ENCODE data around the gene BLOC1S2.
"Not testable (repeated sequence)": the region's sequence is repeated elsewhere in the genome, so short reads cannot be mapped to it uniquely, and the experiment has no call there.

Gene BLOC1S2

DNA sequence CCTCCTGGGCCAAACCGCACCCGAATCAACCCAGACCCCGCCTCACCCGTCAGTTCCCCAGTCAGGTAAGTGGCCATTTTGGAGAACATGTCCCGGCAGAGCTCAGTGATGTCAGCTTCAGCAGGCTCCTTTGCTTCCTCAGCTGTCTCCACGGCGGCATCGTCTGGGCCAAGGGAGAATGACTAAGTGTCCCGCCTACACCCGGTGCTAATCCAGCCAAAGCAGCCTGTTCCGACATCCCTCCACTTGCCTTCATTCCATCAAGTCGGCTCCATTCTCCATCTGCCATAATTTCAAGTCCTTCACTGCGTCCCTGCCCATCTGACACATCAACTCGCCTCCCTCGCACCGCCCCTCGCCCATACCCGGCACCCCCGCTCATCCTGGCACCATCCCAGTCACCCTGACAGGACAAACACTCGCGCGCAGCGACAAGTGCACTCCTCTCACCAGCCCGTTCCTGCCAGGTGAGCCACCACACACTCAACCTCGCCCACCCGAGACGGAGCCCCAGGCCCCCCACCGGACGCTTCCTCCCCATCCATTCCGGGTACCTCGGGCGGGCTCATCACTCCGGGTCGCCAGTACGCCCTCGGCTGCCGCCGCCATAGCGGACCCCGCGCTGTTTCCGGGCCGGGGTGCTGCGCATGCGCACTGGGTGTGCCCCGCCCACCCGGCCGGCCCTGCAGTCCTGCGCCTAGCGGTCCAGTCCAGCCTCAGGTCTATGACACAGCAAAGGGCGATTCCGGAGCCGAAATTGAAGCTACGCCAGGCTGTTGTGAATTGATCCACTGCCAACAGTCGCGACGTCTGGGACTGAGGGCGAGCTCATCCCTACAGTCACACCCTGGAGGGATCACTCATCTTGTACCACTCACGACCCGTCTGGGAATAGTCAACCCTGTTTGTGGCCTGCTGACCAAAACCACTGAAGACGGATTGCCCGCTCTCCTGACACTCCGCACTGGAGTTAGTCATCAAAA lies at the start of gene BLOC1S2:
BLOC1S2 (minus strand) TSS at position 630 of the 983 bp plus-strand sequence; CDS start at position 609, 21 bp downstream.
- peak; percentile 76 for DNase-seq (ENCODE audit: low read depth in 2 of 2)

DNA sequence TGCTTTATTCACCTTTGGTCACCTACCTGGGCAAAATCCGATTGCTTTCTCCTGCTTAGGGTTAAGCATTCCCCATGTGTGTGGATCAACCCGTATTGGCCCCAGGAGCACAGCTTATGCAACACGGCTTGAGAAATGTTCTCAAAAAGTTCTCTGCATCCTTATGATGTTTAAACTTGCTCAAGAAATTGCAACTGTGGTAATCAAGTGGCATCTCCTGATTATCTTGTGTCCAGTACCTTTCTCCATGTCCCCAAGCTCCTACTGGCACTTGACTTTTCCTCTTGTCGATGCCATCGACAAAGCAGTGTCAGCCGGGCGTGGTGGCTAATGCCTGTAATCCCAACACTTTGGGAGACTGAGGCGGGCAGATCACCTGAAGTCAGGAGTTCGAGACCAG lies 48.3 kb upstream of the BLOC1S2 start:
- DNase-seq (ENCODE audit: low read depth in 2 of 2) = no peak

DNA sequence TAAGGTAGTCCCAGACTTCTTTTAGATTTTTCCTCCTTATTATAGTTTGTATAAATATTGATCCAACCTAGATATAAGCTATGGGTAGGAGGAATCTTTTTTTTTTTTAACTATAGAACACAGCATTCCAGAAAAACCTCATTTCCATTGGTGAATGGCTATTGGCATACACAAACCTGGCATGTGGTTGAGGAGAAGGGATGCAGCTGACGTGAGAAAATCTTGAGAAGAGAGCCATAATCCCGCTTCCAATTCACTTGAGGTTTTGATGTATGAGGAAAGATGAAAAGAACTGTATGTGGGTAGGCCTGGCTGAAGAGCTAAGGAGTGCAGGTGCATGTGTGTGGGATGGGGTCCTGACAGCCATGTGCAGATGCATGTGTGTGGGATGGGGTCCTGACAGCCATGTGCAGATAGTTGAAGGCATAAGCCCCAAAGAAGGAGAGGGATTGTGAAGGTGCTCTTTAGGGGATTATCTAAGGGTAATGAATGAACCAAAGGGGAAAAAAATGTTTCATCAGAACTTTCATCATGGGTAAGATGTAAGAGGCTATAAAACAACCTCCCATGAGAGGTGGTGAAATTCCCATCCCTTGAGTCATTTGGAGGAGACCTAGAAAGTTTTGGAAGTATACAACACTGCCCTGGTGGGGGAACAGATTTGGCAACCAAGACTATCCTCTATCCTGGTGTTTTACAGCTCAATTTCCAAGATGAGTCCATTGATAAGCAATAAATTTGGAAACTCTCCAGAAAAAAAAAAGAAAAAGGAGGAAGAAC lies 47.4 kb upstream of the BLOC1S2 start:
- no peak for DNase-seq (ENCODE audit: low read depth in 2 of 2)

DNA sequence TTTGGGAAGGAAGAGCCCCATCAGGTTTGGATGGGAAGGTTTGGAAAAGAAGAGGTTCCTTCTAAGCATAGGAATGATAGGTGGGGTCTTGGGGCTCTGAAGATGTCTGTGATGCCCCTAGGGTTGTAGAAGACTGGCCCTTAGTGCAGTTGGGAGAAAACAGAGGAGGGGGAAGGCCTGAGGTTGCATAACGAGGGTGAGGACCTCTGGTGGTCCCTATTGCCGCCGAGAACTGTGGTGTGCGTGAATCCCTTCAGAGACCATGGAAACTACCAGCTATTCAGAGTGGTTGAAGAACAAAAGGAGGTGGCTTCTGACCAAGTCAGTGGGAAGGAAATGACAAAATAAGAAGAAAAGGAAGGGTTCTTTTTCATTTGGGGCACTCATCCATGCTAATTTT lies 46.6 kb upstream of the BLOC1S2 start:
- DNase-seq (ENCODE audit: low read depth in 2 of 2) = no peak

DNA sequence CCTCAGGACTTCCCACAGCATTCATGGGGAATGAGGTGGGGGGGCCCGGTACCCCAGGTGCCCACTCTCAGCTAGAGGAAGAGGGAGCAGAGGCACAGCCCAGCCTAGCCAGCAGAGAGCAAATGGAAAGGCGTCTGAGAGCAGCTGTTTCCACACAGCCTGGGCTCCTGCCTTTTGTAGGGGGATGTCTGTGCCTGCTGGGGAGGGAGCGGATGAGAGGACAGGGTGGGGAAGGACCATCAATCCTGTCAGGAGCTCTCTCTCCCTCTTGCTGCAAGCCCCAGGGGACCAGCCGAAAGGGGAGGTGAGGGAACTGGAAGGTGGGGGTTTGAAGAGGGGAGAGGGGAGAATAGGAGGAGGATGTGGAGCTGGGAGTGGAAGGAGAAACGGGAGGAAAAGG lies 43.6 kb upstream of the BLOC1S2 start, which contains the start of gene PKD2L1:
PKD2L1 (minus strand) TSS at position 150 of the 400 bp plus-strand sequence; CDS start at position 25, 125 bp downstream.
- DNase-seq (ENCODE audit: low read depth in 2 of 2) = no peak

DNA sequence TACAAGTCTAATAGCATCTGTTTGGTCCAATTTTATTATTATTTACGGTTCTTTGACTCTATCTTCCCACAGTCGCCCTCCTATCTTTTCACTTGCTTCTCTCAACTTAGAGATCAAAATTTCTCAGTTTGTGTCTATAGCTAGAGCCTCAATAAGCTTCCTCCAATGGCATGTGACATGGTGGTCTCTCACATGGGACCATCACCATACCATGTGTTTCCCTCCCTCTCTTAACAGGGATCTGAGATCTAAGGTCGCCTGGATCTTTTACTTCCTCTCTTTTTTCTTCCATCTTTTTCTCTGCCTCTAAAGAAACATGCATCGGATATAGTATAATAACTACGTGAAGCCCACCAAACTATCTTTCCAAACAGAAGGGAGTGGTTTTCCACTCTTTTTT lies 41.7 kb upstream of the BLOC1S2 start:
- no peak for DNase-seq (ENCODE audit: low read depth in 2 of 2)

DNA sequence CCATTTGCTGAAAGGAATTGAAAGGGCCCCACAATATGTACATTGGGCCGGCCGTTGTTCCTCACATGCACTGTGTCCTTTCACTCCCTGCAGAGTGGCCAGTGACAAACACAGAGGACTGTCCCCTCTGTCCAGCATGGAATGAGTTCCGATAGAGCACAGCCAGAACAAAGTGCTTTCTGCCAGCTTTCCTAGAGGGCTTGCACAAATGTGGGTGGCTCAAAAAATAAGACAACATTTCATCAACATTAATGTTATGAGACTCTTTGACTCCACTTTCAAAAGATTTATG lies 41.2 kb upstream of the BLOC1S2 start:
- DNase-seq (ENCODE audit: low read depth in 2 of 2) = no peak

DNA sequence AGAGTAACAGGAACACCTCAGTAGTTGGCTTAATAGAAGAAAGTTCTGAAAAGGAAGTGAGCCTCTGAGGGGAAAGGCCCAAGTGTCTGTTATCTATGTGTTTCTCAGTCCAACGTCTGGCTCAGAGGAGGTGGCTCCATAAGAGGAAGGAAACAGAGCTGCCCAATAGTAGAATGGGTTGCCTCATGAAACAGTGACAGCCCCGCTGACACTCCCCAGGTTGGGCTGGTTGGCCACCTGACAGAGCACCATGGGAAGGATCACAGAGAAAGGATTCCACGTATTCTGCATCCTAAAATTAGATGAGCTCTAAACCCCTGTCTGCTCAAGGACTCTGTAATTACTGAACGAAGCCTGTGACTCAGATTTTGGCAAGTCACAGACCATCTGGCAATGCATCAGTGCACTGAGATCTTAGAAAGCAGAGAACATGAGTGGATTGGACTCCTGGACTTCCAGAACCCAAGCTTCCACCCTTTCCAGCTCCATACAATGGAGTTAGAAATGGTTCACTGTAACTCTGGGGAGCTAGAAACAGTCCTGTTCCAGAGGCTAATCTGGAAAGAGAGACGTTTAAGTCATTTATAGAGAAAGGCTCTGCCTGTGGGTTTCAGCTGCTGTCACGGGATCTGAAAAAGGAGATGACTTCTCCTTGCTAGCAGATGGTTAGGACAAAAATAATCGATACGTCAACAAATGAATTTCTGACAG lies 40.7 kb upstream of the BLOC1S2 start:
- DNase-seq (ENCODE audit: low read depth in 2 of 2) = no peak

DNA sequence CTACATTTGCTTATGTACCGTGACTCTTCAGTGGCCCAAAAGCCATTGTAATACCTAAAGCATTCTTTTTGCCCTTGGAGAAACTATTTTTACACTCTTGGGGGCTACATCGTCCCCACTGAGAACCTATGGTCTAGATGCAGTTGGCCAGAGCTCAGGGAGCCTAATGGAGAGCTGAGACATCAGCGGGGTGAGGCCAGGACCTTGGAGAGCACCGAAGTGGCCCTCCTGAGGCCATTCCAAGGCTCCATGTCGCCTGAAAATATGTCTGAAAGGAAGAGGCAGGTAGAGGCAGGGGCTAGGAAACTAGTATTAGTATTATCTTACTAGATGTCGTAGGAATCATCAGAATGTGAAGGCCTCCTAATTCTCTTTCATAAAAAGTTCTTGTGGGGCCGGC lies 38.7 kb upstream of the BLOC1S2 start:
- no peak for DNase-seq (ENCODE audit: low read depth in 2 of 2)

DNA sequence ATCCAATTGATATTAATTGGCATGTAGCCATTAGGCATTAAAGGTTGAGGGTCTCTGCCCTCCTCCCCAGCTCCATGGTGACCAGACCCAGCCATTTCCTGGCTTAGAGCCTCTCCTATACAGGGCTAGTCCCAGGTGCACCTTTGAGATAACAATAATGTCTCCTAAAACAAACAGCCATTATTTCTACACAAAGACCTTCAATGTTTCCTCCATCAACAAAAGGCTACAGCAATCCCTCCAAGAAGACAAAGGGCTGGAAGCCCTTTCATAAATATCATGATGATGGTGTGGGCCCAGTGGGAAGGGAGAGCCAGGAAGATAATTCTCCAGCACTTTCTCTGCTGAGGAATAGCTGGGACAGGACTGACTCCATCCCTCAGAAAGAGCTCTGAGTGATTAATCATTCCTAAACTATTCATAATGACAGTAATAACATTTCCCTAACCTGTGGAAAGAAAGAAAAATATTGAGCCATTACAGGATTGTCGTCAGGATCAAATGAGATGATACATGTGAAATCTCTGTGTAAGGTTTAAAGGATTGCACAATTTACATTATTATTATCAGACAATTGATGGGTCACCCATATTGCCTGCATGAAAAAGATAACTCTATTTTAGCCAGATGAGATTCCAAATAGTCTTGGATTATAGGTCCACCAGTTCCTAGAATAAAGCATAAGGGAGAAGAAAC lies 33.4 kb upstream of the BLOC1S2 start:
- no peak for DNase-seq (ENCODE audit: low read depth in 2 of 2)

DNA sequence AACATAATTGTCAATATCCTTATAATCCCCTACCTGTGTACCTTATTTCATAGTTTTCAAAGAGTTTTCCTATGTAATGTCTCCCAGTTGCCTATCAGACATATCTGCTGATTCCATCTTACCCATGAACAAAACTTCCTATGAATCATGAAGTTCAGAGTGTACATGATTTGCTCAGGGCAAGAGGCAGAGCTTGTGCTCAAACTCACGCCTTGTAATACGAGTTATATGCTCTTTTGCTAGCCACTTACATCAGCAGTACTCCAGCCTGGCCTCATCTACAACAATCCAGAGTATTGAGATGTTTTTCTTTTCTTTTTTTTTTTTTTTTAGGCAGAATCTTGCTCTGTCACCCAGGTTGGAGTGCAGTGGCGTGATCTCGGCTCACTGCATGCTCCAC lies 31.7 kb upstream of the BLOC1S2 start:
- no peak for DNase-seq (ENCODE audit: low read depth in 2 of 2)

DNA sequence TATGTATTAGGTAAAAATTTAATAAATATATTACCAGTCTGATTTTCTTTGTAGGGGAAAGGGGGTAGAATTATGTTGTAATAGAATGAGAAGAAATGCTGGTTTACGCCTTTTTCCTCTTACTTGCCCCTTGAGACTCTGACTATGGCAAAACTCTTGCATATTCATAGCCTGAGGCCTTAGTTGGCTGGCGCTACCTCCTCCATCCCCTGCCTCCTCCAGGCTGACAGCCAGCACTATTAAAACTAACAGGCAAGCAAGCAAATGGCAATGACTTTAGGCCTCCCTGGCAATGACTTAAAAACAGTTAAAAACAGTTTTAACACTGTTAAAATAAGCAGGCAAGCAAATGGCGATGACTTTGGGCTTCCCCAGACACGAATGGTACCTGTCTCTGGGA lies 29.1 kb upstream of the BLOC1S2 start:
- no peak for DNase-seq (ENCODE audit: low read depth in 2 of 2)

DNA sequence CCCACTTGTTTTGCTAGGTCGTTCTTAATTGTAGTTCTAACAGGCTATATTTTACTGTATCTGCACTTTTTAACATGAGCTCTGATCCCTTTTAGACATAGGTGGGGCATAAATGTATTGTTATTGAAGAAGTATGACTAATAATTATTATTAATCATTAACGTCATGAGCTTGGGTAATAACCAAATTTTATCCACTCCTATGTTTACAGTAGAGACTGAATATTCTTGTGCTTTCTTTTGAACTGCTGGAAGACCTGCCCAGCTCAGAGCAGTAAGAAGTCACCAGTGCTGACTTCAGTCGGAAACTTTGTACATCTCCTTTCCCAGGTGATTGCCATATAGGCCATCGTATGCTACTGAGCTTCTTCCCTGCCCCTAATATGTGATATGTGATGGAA lies 24.8 kb upstream of the BLOC1S2 start:
- no peak for DNase-seq (ENCODE audit: low read depth in 2 of 2)

DNA sequence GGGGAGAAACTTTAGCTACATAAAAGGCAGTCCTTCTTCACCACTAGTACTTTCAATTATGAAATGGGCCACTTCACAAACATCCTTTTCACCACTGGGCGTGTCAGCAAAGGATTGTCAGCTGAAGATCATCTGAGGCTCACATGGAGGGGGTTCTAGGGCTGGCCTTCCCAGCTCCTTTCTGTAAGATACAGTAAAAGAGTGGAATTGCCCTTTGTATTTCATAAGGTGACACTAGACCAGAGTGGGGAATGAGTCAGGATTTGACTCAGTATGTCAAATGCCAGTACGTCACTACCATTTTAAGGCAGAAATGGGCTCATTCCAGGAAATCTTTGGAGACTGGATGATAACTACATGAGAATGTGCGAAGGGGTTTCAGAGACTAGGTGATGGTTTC lies 21.2 kb upstream of the BLOC1S2 start:
- DNase-seq (ENCODE audit: low read depth in 2 of 2) = no peak

DNA sequence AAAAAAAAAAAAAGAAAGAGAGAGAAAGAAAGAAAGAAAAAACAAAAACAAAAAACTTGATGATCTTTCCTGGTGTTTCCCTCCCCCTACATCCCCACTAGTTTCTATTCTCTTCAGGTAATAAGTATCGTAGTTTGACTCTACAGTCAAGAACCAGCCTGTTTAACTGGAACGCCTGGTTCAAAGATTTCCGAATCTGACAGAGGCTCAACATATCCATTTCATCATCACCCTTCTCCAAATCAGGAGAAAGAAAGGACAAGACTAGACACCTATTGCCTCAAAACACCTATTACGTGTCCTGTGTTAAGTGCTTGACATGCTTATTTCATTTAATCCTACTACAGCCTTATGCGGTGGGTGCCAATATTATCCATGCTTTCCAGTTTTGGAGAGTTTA lies 20.4 kb upstream of the BLOC1S2 start:
- DNase-seq (ENCODE audit: low read depth in 2 of 2) = no peak

DNA sequence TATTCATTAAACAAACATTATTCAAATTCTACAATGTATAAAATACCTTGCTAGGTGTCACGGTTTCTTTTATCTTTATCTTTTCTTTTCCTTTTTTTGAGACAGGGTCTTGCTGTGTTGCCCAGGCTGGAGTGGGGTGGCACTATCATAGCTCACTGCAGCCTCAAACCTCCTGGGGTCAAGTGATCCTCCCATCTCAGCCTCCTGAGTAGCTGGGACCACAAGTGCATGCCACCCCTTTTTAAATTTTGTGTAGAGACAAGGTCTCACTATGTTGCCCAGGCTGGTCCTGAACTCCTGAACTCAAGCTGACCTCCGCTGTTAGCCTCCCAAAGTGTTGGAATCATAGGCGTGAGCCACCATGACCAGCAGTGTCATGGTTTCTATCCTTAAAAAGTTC lies 17.9 kb upstream of the BLOC1S2 start:
- no peak for DNase-seq (ENCODE audit: low read depth in 2 of 2)

DNA sequence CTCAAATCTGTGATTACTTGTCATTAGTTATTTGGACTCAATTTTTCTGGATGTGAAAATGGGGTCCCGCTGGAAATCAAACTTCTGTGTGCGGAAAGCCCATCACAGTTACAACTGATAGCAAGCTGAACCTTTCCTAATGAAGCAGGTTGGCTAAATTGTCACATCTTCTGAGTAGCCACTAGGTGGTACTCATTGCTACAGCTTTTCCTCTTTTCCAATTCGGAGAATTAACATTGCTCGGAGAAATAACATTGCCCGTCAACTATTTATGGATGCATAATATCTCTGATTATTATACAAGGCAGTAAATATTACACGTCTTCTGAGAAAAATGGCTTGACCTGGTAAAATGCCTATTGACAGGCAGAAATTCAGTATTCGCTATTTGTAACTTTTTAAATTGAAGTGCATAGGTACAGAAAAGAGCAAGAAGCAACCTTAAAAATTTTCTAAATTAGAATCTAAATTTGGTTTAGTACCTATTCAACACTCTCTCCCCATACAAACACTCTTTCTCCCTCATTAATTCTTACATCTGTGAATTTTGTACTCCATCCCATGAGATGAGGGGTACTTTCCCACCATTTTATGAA lies 17.3 kb upstream of the BLOC1S2 start:
- DNase-seq (ENCODE audit: low read depth in 2 of 2) = no peak

DNA sequence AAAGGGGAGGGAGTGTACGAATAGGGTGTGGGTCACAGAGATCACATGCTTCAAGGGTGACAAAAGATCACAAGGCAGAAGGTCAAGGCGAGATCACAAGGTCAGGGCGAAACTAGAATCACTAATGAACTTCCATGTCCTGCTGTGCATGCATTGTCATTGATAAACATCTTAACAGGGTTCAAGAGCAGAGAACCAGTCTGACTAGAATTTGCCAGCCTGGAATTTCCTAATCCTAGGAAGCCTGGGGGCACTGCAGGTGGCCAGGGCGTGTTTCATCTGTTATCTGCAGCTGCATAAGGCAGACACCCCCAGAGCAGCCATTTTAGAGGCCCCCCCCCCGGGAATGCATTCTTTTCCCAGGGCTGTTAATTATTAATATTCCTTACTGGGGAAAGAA lies 14.6 kb upstream of the BLOC1S2 start:
- DNase-seq (ENCODE audit: low read depth in 2 of 2) = not testable (repeated sequence)

DNA sequence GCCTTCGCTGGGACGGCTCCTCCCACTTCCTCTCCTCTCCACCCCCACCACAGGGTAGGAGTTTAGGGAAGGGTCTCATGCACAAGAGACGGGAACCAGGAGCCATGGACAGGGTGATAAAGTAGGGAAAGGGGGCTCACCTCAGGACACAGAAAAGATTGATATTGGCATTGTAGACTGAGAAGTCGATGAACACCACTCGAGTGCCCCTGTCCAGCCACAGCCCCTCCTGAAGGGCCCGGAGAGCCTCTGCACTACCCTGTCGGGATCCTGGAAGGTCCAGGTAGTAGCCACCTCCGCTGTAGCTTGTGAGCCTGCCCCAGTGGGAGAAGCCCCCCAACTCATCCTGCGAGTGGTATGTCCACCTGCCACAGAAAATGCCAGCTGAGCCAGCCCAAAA lies 10.8 kb upstream of the BLOC1S2 start:
- DNase-seq (ENCODE audit: low read depth in 2 of 2) = no peak

DNA sequence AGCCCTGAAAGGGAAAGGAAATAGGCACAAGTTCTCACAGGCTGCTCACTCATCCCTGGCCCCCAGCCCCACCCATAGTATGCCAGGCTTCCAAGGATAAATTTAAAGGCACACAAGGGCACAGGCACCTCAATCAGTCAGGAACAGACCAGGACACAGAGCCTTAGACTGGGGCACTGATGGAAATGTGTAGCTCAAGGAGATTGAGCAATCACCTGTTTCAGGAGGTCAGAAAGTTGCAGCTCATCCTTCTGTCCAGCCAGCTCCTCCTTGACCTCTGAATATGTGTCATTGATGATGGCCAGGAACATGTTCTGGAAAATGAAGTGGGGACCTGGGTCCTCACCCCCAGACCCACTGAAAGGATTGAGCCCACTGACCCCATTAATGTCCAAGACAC lies 6.6 kb upstream of the BLOC1S2 start:
- DNase-seq (ENCODE audit: low read depth in 2 of 2) = no peak

DNA sequence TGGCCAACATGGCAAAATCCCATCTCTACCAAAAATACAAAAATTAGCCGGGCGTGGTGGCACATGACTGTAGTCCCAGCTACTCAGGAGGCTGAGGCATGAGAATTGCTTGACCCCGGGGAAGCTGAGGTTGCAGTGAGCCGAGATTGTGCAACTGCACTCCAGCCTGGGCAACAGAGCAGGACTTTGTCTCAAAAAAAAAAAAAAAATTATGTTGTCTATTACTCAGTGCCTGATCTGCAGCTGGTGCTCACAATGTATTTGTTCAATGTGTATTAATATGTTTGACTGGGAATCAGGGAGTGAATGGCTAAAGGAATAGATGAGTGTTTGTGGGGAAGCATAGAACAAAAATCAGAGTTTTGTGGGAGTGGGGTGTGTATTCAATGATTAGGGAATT lies 5.8 kb upstream of the BLOC1S2 start:
- not testable (repeated sequence) for DNase-seq (ENCODE audit: low read depth in 2 of 2)
